ENCODE data around the gene CD300LD. TPM values are rescaled to one million over a fixed set of nuclear protein-coding genes. Genes with fewer than 3 reads are reported as not detected.

CD300LD gene
- polyA plus RNA-seq, 1 experiment, result not detected

- Histone ChIP-seq H3K27me3 (ENCODE audit: control insufficient read depth, insufficient read depth, low read length) (no peaks in the 10 kb centered on the region), H3K4me3 (ENCODE audit: low read depth, low read length) (no peak overlapping the region), H3K9me3 (ENCODE audit: control insufficient read depth, insufficient read depth, low read length) (peaks cover 15% of the 10 kb centered on the region), H3K27ac (ENCODE audit: low read depth, low read length) (no peak overlapping the region)
- POLR2A ChIA-PET, result no interaction called here
- DNase-seq (ENCODE audit: low read depth, low spot score), result no peak
- CTCF ChIA-PET, result interaction anchor here (1.1 kb wide), 1 partner anchor 24 kb away, joined by 3 read pairs; no protein-coding TSS in a partner anchor
- no peak for TF ChIP-seq CTCF (IDR thresholded peaks at IDR 0.05; ENCODE audit: low read depth, low read length)
Measured at GRCh38 chr17:74532115-74532514, 60.0 kb downstream of the CD300LD start.

GRCh38 chr17:74531231-74531761, 60.8 kb downstream of the CD300LD start, which contains the start of gene CD300LB:
CD300LB (minus strand) TSS chr17:74531475; CDS start chr17:74531350, 125 bp downstream.
- no peak within 1 kb of the TSS for H3K27ac ChIP-seq (ENCODE audit: low read depth, low read length)
- no peak for TF ChIP-seq CTCF (IDR thresholded peaks at IDR 0.05; ENCODE audit: low read depth, low read length)
- no peak for DNase-seq (ENCODE audit: low read depth, low spot score)
- no peaks in the 10 kb centered on the region for H3K27me3 ChIP-seq (ENCODE audit: control insufficient read depth, insufficient read depth, low read length)
- no peak within 1 kb of the TSS for H3K4me3 ChIP-seq (ENCODE audit: low read depth, low read length)
- ChIA-PET CTCF (interaction anchor here (0.5 to 1.1 kb wide), 2 partner anchors 24 to 328 kb away, joined by 3 read pairs; no protein-coding TSS in a partner anchor), POLR2A (no interaction called here)
- H3K9me3 ChIP-seq (ENCODE audit: control insufficient read depth, insufficient read depth, low read length), result peaks cover 15% of the 10 kb centered on the region

- POLR2A ChIA-PET, result no interaction called here
- TF ChIP-seq CTCF (IDR thresholded peaks at IDR 0.05; ENCODE audit: low read depth, low read length), result no peak
- Histone ChIP-seq H3K27ac (ENCODE audit: low read depth, low read length) (no peak overlapping the region), H3K4me3 (ENCODE audit: low read depth, low read length) (no peak overlapping the region), H3K9me3 (ENCODE audit: control insufficient read depth, insufficient read depth, low read length) (peaks cover 16% of the 10 kb centered on the region), H3K27me3 (ENCODE audit: control insufficient read depth, insufficient read depth, low read length) (no peaks in the 10 kb centered on the region)
- CTCF ChIA-PET, result interaction anchor here (1.6 kb wide), 1 partner anchor 74 kb away, joined by 5 read pairs; no protein-coding TSS in a partner anchor
- no peak for DNase-seq (ENCODE audit: low read depth, low spot score)
Measured at GRCh38 chr17:74530831-74531150, 61.3 kb downstream of the CD300LD start.

Other genes starting within 250 kb of the CD300LD start
- not detected in 2 replicates for gene BTBD17, start 230.4 kb downstream of the CD300LD start, polyA plus RNA-seq (2011; rRNA removed)
- not detected in 2 replicates for gene GPR142, start 224.8 kb downstream of the CD300LD start, polyA plus RNA-seq (2011; rRNA removed)
- gene GPRC5C, start 160.2 kb downstream of the CD300LD start, polyA plus RNA-seq (2011; rRNA removed), result 0.14 TPM in 1 of 2 replicates, not detected in the other
- not detected in 2 replicates for gene CD300A, start 125.6 kb downstream of the CD300LD start, polyA plus RNA-seq (2011; rRNA removed)
- gene CD300LB, start 60.8 kb downstream of the CD300LD start, polyA plus RNA-seq (2011; rRNA removed), result not detected in 2 replicates
- not detected in 2 replicates for gene CD300C, start 46.2 kb downstream of the CD300LD start, polyA plus RNA-seq (2011; rRNA removed)
- gene CD300H, start 24.8 kb downstream of the CD300LD start, polyA plus RNA-seq (2011; rRNA removed), result not detected in 2 replicates
- not detected in 2 replicates for gene CD300E, start 31.5 kb upstream of the CD300LD start, polyA plus RNA-seq (2011; rRNA removed)
- not detected in 2 replicates for gene CD300LF, start 120.6 kb upstream of the CD300LD start, polyA plus RNA-seq (2011; rRNA removed)
- 0.16 and 0.21 TPM in 2 replicates for gene RAB37, start 145.0 kb upstream of the CD300LD start, polyA plus RNA-seq (2011; rRNA removed)
- gene NHERF1, start 156.3 kb upstream of the CD300LD start, polyA plus RNA-seq (2011; rRNA removed), result 10.4 and 10.5 TPM in 2 replicates
- gene NAT9, start 184.1 kb upstream of the CD300LD start, polyA plus RNA-seq (2011; rRNA removed), result 33.6 and 37.3 TPM in 2 replicates

All from AG04450 (cell line).